ENCODE results near the gene ARNT2. TPM values are rescaled to one million over a fixed set of nuclear protein-coding genes. Genes with fewer than 3 reads are reported as not detected.

ARNT2 gene
- total RNA-seq, 6 experiments from 2014 or later: 2.4 to 16.6 (median 15.5) TPM

Small RNAs within 50 kb of the gene (microRNA-seq; reads per million reads assigned to microRNA genes)
- gene MIR5572: not detected

Other genes with a start within 250 kb of the ARNT2 start
- gene CTXND1, start 152.2 kb upstream of the ARNT2 start, total RNA-seq (2021; fragmentation: NEBNext Ultra II Directional; extraction: Animal tissue kit (Norgen Biotek cat#: 25700)): not detected

Measured in HFFc6 (cell line).